ENCODE results near the gene TMEM63A. TPM values are rescaled to one million over a fixed set of nuclear protein-coding genes. Genes with fewer than 3 reads are reported as not detected.

TMEM63A gene
- total RNA-seq, 4 donors from 2014 or later = 27.6 to 93.3 (median 41.5) TPM

DNA sequence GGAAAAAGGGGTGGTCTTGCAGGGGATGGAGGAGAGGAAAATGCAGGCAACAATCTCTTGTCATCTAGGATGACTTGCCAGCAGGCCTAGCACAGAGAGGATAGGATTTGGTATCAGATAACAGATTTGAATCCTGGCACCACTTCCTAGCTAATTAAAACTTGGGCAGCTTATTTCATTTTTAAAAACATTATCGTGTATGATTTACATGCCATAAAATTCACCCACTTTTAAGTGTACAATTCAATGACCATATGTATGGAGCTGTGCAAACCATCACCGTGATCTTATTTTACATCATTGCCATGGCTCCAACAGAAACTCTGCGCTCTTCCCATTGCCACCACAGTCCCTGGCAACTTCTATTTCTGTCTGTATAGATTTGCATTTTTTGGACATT, 34.9 kb upstream of the TMEM63A start:
- TF ChIP-seq, protein P1, sequence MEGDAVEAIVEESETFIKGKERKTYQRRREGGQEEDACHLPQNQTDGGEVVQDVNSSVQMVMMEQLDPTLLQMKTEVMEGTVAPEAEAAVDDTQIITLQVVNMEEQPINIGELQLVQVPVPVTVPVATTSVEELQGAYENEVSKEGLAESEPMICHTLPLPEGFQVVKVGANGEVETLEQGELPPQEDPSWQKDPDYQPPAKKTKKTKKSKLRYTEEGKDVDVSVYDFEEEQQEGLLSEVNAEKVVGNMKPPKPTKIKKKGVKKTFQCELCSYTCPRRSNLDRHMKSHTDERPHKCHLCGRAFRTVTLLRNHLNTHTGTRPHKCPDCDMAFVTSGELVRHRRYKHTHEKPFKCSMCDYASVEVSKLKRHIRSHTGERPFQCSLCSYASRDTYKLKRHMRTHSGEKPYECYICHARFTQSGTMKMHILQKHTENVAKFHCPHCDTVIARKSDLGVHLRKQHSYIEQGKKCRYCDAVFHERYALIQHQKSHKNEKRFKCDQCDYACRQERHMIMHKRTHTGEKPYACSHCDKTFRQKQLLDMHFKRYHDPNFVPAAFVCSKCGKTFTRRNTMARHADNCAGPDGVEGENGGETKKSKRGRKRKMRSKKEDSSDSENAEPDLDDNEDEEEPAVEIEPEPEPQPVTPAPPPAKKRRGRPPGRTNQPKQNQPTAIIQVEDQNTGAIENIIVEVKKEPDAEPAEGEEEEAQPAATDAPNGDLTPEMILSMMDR (IDR thresholded peaks at IDR 0.05) = no peak
- DNase-seq (ENCODE audit: low spot score) (no peak), ATAC-seq (ENCODE audit: low FRiP score) (no peak)

DNA sequence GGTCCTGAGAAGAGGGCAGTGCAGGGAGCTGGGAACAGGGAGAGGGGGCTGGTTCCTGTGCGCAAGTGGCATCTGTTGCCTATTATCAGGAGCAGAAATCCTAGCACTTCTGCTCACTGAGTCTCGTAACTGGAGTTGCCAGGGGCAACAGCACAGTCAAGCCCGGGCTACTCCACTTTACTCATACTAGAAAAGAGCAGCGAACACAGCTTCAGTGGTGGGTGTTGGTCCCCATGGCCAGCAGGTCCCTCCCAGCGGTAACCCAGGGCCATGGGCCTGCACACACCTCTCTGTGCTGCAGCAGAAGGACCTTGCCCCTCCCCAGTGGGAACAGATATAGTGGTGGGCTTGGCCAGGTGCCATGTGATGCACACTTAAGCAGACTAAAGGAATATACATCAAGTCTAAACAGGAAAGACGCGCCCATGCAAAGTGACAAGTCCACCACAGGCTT, 33.4 kb upstream of the TMEM63A start:
- ATAC-seq (ENCODE audit: low FRiP score) (no peak), DNase-seq (ENCODE audit: low spot score) (no peak)
- TF ChIP-seq, protein P1 (IDR thresholded peaks at IDR 0.05) = no peak

DNA sequence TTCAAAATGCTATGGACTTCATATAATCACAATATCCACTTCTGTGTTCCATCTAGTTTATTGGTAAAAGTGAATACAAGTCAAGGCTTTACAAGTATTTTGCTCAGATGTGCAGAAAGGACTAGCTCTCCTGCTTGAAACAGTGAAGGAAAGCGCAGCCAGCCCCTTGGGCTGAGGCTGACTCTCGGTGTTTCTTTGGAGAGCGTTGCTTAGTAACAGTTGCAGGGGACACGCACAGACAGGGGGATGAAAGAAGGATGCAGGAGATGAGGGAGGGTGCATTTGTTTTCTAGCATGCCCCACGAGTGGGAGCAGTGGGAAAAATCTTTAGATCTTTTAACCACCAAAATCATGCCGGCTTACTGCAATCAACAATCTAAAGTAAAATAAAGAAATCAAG, 32.8 kb upstream of the TMEM63A start:
- no peak for DNase-seq (ENCODE audit: low spot score)
- TF ChIP-seq, protein P1 (IDR thresholded peaks at IDR 0.05) = no peak
- ATAC-seq (ENCODE audit: low FRiP score) = no peak

DNA sequence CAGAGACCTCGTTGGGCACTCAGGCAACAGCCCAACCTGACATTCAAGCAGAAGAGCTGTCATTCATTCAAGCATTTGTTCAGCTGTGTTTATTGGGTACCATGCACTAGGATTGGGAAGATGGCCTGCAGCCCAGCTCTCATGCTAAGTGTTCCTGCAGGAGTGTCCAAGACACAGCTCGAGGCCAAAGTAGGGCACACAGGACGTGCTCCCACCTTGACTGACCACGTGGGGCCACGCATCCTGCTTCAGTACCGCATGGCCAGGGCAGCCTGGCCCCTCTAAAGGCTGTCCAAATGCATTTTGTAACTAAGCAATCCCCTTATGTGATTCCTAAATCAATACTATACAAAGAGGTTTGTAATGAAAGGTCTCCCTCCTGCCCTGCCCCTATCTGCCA, 32.2 kb upstream of the TMEM63A start:
- TF ChIP-seq, protein P1 (IDR thresholded peaks at IDR 0.05) = no peak
- no peak for DNase-seq (ENCODE audit: low spot score)
- no peak for ATAC-seq (ENCODE audit: low FRiP score)

DNA sequence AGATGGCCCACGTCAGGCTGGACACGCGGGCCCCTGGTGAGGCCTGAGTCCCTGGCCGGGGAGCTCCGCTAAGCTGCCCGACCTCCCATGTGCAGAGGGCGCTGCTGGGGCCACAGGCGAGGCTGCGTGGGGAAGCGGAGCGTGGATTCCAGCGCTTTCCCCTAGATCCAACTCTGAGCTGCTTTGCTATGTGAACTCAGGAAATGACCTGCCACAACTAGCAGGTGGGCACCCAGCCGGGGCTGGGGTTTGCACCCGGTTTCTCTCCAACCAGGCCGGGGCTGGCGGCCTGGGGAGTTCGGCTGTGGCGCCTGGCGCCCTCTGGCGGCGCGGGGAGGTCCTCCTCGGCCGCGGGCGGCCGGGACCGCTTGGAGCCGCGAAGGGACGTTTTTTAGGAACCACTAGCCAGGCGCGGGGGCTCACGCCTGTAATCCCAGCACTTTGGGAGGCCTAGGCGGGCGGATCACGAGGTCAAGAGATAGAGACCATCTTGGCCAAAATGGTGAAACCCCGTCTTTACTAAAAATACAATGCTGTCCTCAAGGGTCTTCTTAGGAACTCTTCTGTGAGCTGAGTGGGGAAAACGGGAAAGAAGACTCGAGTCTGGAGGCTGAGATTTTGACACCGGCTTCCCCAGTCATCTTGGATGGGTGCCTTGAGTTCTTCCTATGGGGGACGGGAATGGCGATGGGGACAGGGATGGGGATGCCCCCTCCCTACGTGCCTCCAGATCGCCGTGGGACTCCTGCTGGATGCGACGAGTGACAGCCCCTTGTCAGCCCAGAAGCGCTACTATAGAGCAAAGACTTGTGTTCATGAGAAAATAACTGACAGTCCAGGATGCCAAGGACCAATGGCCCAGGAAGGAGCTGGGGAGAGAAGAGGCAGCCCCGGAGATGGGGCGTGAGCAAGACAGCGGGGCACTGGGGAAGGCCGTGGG, 29.3 kb upstream of the TMEM63A start:
- TF ChIP-seq, protein P1 (IDR thresholded peaks at IDR 0.05) = peak in 1 of 3 donors; percentile 68
- DNase-seq (ENCODE audit: low spot score) = no peak
- peak; percentile 75 for ATAC-seq (ENCODE audit: low FRiP score)

DNA sequence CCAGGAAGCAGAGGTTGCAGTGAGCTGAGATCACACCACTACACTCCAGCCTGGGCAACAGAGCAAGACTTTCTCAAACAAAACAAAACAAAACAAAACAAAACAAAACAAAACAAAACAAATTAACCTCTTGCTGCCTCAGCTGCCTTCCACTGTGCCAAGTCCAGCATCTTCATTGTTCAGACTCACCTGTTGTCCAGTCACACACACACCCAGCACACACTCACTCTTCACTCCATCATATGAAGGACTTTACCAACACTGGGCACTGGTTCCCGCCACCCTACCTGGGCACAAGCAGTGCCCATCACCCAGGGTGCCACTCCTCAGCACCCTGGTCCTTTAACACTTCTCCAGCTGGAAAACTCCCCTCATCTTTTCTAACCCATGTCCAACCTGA, 27.3 kb upstream of the TMEM63A start:
- DNase-seq (ENCODE audit: low spot score) (no peak), ATAC-seq (ENCODE audit: low FRiP score) (no peak)
- TF ChIP-seq, protein P1 (IDR thresholded peaks at IDR 0.05) = no peak

DNA sequence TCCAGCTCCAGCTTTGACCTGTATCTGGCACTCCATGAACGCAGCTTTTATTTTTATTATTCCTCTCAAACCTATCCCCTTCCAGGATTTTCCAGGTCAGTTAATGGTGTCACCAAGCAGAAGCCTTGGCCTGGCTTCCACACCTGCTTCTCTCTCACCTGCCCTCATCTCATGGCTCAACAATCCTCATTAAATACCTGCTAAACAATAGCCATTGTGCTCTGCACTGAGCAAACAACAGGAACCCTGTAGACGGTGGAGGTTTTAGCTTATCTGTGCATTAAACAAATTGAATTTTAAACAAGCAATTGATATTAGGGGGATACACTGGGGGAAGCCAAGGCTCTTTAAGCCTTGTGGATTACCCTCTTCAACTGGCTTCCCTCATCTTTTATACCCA, 26.6 kb upstream of the TMEM63A start:
- ATAC-seq (ENCODE audit: low FRiP score) = no peak
- no peak for DNase-seq (ENCODE audit: low spot score)
- TF ChIP-seq, protein P1 (IDR thresholded peaks at IDR 0.05) = no peak
